Measurements from ENCODE around the gene RDX. TPM values are rescaled to one million over a fixed set of nuclear protein-coding genes. Genes with fewer than 3 reads are reported as not detected.

The RDX gene
- total RNA-seq, 1 donor from 2014 or later = 132 TPM

DNA sequence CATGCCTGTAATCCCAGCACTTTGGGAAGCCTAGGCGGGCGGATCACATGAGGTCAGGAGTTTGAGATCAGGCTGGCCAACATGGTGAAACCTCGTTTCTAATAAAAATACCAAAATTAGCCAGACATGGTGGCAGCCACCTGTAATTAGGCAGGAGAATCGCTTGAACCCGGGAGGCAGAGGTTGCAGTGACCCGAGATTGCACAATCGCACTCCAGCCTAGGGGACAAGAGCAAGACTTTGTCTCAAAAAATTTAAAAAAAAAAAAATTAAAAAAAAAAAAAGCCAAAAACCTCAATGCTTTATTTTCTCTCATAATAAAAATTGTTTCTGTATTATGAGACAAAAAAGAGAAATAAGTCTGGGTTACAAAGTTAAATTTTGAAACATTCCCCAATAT is 54.2 kb downstream of the RDX start:
- no peaks in the 10 kb centered on the region for H3K9me3 Mint-ChIP-seq (ENCODE audit: unreplicated experiment)
- H3K36me3 Mint-ChIP-seq (ENCODE audit: low read depth, unreplicated experiment) = no peaks in the 10 kb centered on the region
- no peak for TF ChIP-seq EZH2 (IDR thresholded peaks at IDR 0.05; ENCODE audit: insufficient read depth, low read length)
- TF ChIP-seq, protein P1, sequence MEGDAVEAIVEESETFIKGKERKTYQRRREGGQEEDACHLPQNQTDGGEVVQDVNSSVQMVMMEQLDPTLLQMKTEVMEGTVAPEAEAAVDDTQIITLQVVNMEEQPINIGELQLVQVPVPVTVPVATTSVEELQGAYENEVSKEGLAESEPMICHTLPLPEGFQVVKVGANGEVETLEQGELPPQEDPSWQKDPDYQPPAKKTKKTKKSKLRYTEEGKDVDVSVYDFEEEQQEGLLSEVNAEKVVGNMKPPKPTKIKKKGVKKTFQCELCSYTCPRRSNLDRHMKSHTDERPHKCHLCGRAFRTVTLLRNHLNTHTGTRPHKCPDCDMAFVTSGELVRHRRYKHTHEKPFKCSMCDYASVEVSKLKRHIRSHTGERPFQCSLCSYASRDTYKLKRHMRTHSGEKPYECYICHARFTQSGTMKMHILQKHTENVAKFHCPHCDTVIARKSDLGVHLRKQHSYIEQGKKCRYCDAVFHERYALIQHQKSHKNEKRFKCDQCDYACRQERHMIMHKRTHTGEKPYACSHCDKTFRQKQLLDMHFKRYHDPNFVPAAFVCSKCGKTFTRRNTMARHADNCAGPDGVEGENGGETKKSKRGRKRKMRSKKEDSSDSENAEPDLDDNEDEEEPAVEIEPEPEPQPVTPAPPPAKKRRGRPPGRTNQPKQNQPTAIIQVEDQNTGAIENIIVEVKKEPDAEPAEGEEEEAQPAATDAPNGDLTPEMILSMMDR (IDR thresholded peaks at IDR 0.05; ENCODE audit: insufficient read depth, low read depth, low read length) = no peak
- no peaks in the 10 kb centered on the region for H3K4me1 Mint-ChIP-seq (ENCODE audit: low read depth, unreplicated experiment)
- Histone ChIP-seq H3K36me3 (ENCODE audit: insufficient read depth, low read length) (peaks cover 14% of the 10 kb centered on the region), H3K79me2 (ENCODE audit: insufficient read depth, low read length) (peaks cover 9% of the 10 kb centered on the region), H3K4me1 (ENCODE audit: insufficient read depth, low read length) (no peaks in the 10 kb centered on the region), H3K4me3 (ENCODE audit: insufficient read depth, low read depth, low read length) (no peak overlapping the region), H2AFZ (ENCODE audit: low read depth, low read length) (no peak overlapping the region), H3K4me2 (ENCODE audit: low read length) (no peak overlapping the region), H4K20me1 (ENCODE audit: insufficient read depth, low read length) (no peaks in the 10 kb centered on the region), H3K27ac (ENCODE audit: low read depth, low read length) (no peak overlapping the region), H3K9me3 (ENCODE audit: insufficient read depth, low read depth, low read length) (no peaks in the 10 kb centered on the region), H3K9ac (ENCODE audit: low read length) (no peak overlapping the region), H3K27me3 (ENCODE audit: insufficient read depth, low read length) (no peaks in the 10 kb centered on the region)
- H3K4me3 Mint-ChIP-seq (ENCODE audit: unreplicated experiment) = no peak overlapping the region
- no peaks in the 10 kb centered on the region for H3K27me3 Mint-ChIP-seq (ENCODE audit: low read depth, unreplicated experiment)
- H3K27ac Mint-ChIP-seq (ENCODE audit: unreplicated experiment) = no peak overlapping the region
- FAIRE-seq (no peak), DNase-seq (ENCODE audit: low read depth) (no peak)

DNA sequence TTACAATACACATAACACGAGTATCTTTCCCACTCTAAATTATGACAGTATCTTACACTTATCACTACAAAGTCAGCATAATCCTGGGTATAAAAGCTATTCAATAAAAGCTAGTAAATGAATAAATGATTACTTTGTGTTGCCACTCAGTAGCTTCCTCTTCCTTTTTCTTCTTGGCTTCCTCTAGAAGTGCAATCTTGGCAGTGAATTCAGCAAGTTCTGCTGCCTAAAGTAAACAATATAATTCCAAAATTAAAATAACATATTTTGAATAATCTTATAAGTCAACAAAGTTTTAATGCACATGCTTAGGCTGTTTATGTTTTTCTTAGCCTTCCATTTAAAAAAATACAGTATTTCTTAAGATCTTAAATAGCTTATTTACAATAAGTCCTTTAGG is 60.4 kb downstream of the RDX start:
- Histone ChIP-seq H3K4me2 (ENCODE audit: low read length) (no peak overlapping the region), H3K4me1 (ENCODE audit: insufficient read depth, low read length) (no peaks in the 10 kb centered on the region), H3K9ac (ENCODE audit: low read length) (no peak overlapping the region), H3K4me3 (ENCODE audit: insufficient read depth, low read depth, low read length) (no peak overlapping the region), H3K27me3 (ENCODE audit: insufficient read depth, low read length) (no peaks in the 10 kb centered on the region), H2AFZ (ENCODE audit: low read depth, low read length) (no peak overlapping the region), H3K36me3 (ENCODE audit: insufficient read depth, low read length) (peaks cover 35% of the 10 kb centered on the region), H3K79me2 (ENCODE audit: insufficient read depth, low read length) (peaks cover 9% of the 10 kb centered on the region), H3K27ac (ENCODE audit: low read depth, low read length) (no peak overlapping the region), H3K9me3 (ENCODE audit: insufficient read depth, low read depth, low read length) (no peaks in the 10 kb centered on the region), H4K20me1 (ENCODE audit: insufficient read depth, low read length) (no peaks in the 10 kb centered on the region)
- no peaks in the 10 kb centered on the region for H3K27me3 Mint-ChIP-seq (ENCODE audit: low read depth, unreplicated experiment)
- H3K9me3 Mint-ChIP-seq (ENCODE audit: unreplicated experiment) = no peaks in the 10 kb centered on the region
- H3K36me3 Mint-ChIP-seq (ENCODE audit: low read depth, unreplicated experiment) = no peaks in the 10 kb centered on the region
- no peak overlapping the region for H3K27ac Mint-ChIP-seq (ENCODE audit: unreplicated experiment)
- DNase-seq (ENCODE audit: low read depth) (no peak), FAIRE-seq (no peak)
- H3K4me3 Mint-ChIP-seq (ENCODE audit: unreplicated experiment) = no peak overlapping the region
- no peaks in the 10 kb centered on the region for H3K4me1 Mint-ChIP-seq (ENCODE audit: low read depth, unreplicated experiment)
- TF ChIP-seq EZH2 (IDR thresholded peaks at IDR 0.05; ENCODE audit: insufficient read depth, low read length) = no peak
- TF ChIP-seq, protein P1 (IDR thresholded peaks at IDR 0.05; ENCODE audit: insufficient read depth, low read depth, low read length) = no peak

DNA sequence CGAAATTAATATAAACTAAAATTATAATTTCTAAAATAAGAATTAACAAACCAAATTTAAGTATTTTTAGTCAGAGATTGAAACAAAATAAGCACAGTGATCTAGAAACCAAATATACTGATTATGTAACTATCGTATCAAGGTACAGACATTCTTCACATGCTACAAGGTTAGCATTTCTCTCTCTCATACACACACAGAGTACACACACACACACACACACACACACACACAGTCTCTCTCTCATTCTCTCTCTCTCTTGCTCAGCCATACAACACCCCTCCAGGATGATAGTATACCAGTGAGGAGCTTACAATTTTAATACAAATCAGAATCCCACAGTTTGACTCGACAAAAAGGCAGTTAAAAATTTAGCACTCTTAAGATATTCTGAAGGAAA is 66.0 kb downstream of the RDX start:
- Mint-ChIP-seq H3K4me3 (ENCODE audit: unreplicated experiment) (no peak overlapping the region), H3K27ac (ENCODE audit: unreplicated experiment) (no peak overlapping the region), H3K36me3 (ENCODE audit: low read depth, unreplicated experiment) (no peaks in the 10 kb centered on the region), H3K27me3 (ENCODE audit: low read depth, unreplicated experiment) (no peaks in the 10 kb centered on the region), H3K4me1 (ENCODE audit: low read depth, unreplicated experiment) (no peaks in the 10 kb centered on the region), H3K9me3 (ENCODE audit: unreplicated experiment) (no peaks in the 10 kb centered on the region)
- Histone ChIP-seq H3K9me3 (ENCODE audit: insufficient read depth, low read depth, low read length) (no peaks in the 10 kb centered on the region), H3K36me3 (ENCODE audit: insufficient read depth, low read length) (peaks cover 27% of the 10 kb centered on the region), H4K20me1 (ENCODE audit: insufficient read depth, low read length) (no peaks in the 10 kb centered on the region), H3K27me3 (ENCODE audit: insufficient read depth, low read length) (no peaks in the 10 kb centered on the region), H3K9ac (ENCODE audit: low read length) (no peak overlapping the region), H3K4me1 (ENCODE audit: insufficient read depth, low read length) (no peaks in the 10 kb centered on the region), H3K4me2 (ENCODE audit: low read length) (no peak overlapping the region), H3K27ac (ENCODE audit: low read depth, low read length) (no peak overlapping the region), H3K79me2 (ENCODE audit: insufficient read depth, low read length) (no peaks in the 10 kb centered on the region), H3K4me3 (ENCODE audit: insufficient read depth, low read depth, low read length) (no peak overlapping the region), H2AFZ (ENCODE audit: low read depth, low read length) (no peak overlapping the region)
- FAIRE-seq (no peak), DNase-seq (ENCODE audit: low read depth) (no peak)
- no peak for TF ChIP-seq EZH2 (IDR thresholded peaks at IDR 0.05; ENCODE audit: insufficient read depth, low read length)
- TF ChIP-seq, protein P1 (IDR thresholded peaks at IDR 0.05; ENCODE audit: insufficient read depth, low read depth, low read length) = no peak

All from astrocyte (in vitro differentiated cells and primary cell).